Thymus (tissue), 11 donors: ENCODE results near the gene ALCAM. TPM values are rescaled to one million over a fixed set of nuclear protein-coding genes. Genes with fewer than 3 reads are reported as not detected.
"Not testable (repeated sequence)": the region's sequence is repeated elsewhere in the genome, so short reads cannot be mapped to it uniquely, and the experiment has no call there.

ENCODE experiments used
- DNase-seq, 9 donors: peaks; one replicate each; pipeline ENCODE4 v3.0.0-alpha.2; 2013; ENCODE audit warnings: low spot score in 9 of 9, low read depth in 6 of 9, missing footprints in 1 of 9
- H3K27ac ChIP-seq, 2 donors: one replicate each; pipeline ENCODE4 v1.5.1; 2013; ENCODE audit warnings: control low read depth in 1 of 2, low read depth in 1 of 2, low read length in 1 of 2, mild to moderate bottlenecking in 1 of 2, moderate library complexity in 1 of 2
- H3K27me3 ChIP-seq, 2 donors: one replicate each; pipeline ENCODE4 v1.5.1; 2013; ENCODE audit warnings: low read length in 1 of 2; ENCODE audit not compliant: control insufficient read depth in 2 of 2, insufficient read depth in 1 of 2
- H3K36me3 ChIP-seq, 2 donors: one replicate each; pipeline ENCODE4 v1.5.1; 2013; ENCODE audit warnings: low read length in 1 of 2, mild to moderate bottlenecking in 1 of 2, moderate library complexity in 1 of 2; ENCODE audit not compliant: control insufficient read depth in 2 of 2, insufficient read depth in 2 of 2
- H3K4me1 ChIP-seq, 2 donors: one replicate each; pipeline ENCODE4 v1.5.1; 2013; ENCODE audit warnings: low read length in 2 of 2; ENCODE audit not compliant: control insufficient read depth in 2 of 2, insufficient read depth in 2 of 2
- H3K4me3 ChIP-seq, 2 donors: one replicate each; pipeline ENCODE4 v1.5.1; 2013; ENCODE audit warnings: low read length in 2 of 2, control low read depth in 1 of 2, mild to moderate bottlenecking in 1 of 2
- H3K9me3 ChIP-seq, 2 donors: one replicate each; pipeline ENCODE4 v1.5.1; 2013; ENCODE audit warnings: low read length in 1 of 2, mild to moderate bottlenecking in 1 of 2; ENCODE audit not compliant: control insufficient read depth in 2 of 2, insufficient read depth in 1 of 2
- WGBS: extraction: QIAGEN DNeasy Blood & Tissue Kit; methylation state at CpG from one replicate; pipeline ENCODE4 v1.1.7; 2013; 5-methylcytosine and 5-hydroxymethylcytosine counted together
- polyA plus RNA-seq: library from polyadenylated mRNA; stranded (reverse); fragments of 200-250 nt; gene quantifications from one replicate; pipeline ENCODE4 v1.2.3, GENCODE V29; 2013
- total RNA-seq: library from RNA; stranded (reverse); fragments of 120-200 nt; gene quantifications from one replicate; pipeline ENCODE4 v1.2.4, GENCODE V29; 2013
- donor health status: healthy.

ALCAM gene
- total and polyA plus RNA-seq, 2 donors, result 28.4 to 38.3 TPM

DNA sequence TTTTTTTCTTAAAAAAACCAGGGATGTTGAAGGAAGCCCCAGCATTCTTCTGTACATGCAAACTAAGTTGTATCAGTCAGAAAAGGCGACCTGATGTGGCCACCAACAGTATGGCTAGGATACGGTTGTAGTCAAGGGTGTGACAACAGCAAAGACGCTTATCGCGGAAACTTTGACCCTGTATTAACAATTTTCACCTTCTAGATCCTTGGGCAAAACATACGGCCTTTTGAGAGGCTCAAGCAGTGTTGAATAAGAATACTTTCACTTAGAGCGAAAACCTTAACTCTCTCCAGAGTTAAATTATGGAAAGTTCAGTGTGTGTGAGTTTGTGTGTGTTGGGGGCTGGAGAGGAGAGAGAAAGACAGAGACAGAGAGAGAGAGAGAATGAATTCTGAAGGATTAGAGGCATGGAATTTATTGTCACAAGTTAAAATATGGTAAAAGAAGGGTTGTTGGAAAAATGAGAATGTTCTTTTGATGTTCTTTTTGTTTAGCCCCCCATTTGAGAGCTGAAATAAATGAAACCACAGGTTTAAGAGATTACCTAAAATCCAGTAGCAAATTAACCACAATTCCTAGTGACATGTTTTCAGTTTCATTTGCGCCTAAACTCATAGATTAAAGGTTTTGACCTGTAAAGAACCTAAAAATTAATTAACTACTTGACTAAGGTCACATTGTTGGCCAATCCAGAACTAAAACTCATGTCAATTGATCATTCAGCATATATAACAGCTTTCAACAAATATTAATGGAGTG, 9.2 kb downstream of the ALCAM start:
- H3K4me1 ChIP-seq, result no peaks in the 10 kb centered on the region
- DNase-seq, result no peak
- no peaks in the 10 kb centered on the region for H3K27me3 ChIP-seq
- no peaks in the 10 kb centered on the region for H3K9me3 ChIP-seq
- H3K27ac ChIP-seq, result no peak overlapping the region
- no peak overlapping the region for H3K4me3 ChIP-seq
- WGBS, result 92% methylated on average over 8 of the region's 8 CpGs
- no peaks in the 10 kb centered on the region for H3K36me3 ChIP-seq

DNA sequence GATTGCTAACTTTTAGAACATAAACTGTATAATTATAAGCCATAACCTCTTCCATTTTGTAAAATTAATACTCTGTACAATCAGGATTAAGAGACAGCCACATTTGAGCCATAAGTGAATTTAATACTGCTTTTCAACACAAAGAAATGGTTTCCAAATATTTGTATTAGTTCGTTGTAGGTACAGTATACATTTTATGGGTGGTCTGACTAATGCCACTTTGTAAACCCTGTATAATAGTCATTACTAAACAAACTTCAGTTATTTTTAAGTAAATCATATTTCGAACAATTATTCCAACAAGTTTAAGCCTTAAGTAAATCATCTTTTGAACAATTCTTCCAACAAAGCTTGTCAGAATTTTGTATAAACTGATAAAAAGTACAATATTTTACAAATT, 11.0 kb downstream of the ALCAM start:
- WGBS, result 95% methylated on average over 2 of the region's 2 CpGs
- no peak for DNase-seq
- Histone ChIP-seq H3K9me3 (no peaks in the 10 kb centered on the region), H3K4me3 (no peak overlapping the region), H3K36me3 (no peaks in the 10 kb centered on the region), H3K4me1 (no peaks in the 10 kb centered on the region), H3K27me3 (no peaks in the 10 kb centered on the region), H3K27ac (no peak overlapping the region)

DNA sequence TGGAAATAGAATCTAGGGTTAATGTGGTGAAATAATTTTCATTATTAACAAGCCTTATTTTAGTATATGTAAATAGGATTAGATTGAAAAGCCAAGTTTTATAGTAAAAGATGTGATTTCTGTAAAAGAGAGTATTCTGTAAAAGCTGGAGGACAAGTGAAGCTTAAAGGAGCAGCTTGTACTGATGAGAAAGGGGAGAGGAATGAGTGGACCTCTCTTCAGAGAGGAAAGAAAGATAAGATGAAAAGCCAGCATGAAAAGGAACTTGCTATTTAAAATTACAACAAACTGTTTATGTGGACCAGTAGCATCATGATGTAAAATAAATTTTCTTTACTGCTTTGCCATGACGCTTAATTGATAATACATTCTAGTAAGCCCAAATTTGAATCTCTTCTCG, 18.5 kb downstream of the ALCAM start:
- Histone ChIP-seq H3K27me3 (no peaks in the 10 kb centered on the region), H3K27ac (no peak overlapping the region), H3K4me3 (no peak overlapping the region), H3K9me3 (no peaks in the 10 kb centered on the region), H3K4me1 (no peaks in the 10 kb centered on the region), H3K36me3 (no peaks in the 10 kb centered on the region)
- WGBS, result 96% methylated on average over 2 of the region's 2 CpGs
- DNase-seq, result no peak

DNA sequence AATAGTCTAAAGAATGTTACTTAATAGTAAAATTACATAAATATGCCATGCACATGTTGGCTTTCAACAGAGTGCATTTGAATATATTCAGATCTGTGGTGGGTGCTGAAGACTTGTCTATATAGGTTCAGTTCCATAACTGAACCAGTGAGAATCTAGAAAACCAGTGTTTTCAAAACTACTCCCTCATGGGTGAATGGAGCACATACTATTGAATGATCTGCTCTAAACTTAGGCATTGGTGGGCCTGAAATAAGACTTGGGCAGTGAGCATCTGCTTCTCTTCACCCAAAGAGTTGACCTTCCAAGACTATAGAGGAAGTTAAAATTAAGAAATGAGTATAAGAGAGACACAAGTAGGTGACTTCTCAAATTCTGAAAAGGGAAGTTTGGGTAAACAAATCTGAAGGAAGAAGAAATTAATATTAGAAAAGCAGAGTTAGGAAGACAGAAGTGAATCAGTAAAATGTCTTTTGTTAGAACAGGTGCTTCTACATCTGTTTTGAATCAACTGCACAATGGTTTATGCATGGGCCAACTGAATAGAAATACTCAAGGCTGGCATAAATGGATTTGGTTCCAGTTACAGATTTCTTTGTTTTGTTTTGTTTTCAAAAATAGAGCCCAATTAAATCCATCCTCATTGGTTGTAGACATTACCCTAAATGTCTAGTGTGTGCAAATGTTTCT, 19.3 kb downstream of the ALCAM start:
- Histone ChIP-seq H3K27me3 (no peaks in the 10 kb centered on the region), H3K9me3 (no peaks in the 10 kb centered on the region), H3K4me3 (no peak overlapping the region), H3K36me3 (no peaks in the 10 kb centered on the region), H3K4me1 (no peaks in the 10 kb centered on the region), H3K27ac (no peak overlapping the region)
- no peak for DNase-seq

DNA sequence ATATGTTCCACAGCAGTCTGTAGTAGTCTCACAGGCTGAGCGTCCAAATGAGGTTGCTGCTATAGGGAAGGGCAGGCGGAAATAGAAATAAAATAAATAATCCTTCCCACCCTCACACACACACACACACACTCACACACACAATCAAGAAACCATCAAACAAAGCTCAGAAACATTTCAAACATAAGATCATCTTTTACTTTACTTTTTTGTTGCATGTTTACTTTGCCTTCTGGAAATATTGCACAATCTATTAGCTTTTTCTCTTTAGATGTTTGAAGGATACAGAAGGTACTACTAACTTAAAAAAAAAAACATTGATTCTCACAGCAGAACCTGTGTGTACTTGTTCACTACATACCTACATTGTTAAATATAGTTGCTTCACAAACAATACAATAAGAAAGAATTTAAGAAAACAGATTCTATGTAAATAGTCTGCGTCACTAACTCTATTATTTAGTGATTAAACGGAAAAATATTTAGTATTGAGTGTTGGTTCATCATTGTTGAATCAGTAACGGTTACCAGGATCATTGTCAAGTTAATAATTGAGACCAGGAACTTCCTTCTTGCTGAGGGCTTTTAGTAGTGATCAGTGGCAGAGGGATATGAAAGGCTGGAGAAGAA, 20.5 kb downstream of the ALCAM start:
- no peaks in the 10 kb centered on the region for H3K27me3 ChIP-seq
- H3K9me3 ChIP-seq, result no peaks in the 10 kb centered on the region
- WGBS, result 97% methylated on average over 5 of the region's 5 CpGs
- no peak overlapping the region for H3K27ac ChIP-seq
- no peak overlapping the region for H3K4me3 ChIP-seq
- DNase-seq, result no peak
- no peaks in the 10 kb centered on the region for H3K36me3 ChIP-seq
- no peaks in the 10 kb centered on the region for H3K4me1 ChIP-seq

DNA sequence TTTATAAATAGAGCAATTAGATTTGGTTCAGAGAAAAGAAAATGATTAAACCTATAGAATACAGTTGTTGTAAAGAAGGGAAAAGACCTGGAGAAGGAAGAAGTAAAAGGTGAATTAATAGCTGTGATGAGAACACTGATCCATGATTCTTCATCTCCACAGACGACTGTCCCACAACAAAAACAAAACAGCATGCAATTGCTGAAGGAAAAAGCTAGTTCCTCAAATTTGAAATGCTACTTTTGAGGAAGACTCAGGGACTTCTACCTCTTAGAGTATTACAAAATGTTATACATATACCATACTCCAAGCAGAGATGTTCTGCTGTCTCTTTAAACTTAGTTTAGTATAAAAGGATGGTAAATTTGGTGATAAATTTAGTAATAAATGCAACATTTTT, 21.5 kb downstream of the ALCAM start:
- H3K4me1 ChIP-seq, result no peaks in the 10 kb centered on the region
- 35% methylated on average over 1 of the region's 1 CpG for WGBS
- no peak overlapping the region for H3K4me3 ChIP-seq
- no peaks in the 10 kb centered on the region for H3K36me3 ChIP-seq
- no peak for DNase-seq
- no peak overlapping the region for H3K27ac ChIP-seq
- H3K27me3 ChIP-seq, result no peaks in the 10 kb centered on the region
- no peaks in the 10 kb centered on the region for H3K9me3 ChIP-seq

DNA sequence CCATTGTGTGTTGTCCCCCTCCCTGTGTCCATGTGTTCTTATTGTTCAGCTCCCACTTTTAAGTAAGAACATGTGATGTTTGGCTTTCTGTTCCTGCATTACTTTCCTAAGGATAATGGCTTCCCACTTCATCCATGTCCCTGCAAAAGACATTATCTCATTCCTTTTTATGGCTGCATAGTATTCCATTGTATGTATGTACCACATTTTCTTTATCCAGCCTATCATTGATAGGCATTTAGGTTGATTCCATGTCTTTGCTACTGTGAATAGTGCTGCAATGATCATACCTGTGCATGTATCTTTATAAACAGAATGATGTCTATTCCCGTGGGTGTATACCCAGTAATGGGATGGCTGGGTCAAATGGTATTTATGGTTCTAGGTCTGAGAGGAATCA, 23.1 kb downstream of the ALCAM start:
- 98% methylated on average over 1 of the region's 1 CpG for WGBS
- not testable (repeated sequence) for H3K27me3 ChIP-seq, H3K4me3 ChIP-seq, H3K4me1 ChIP-seq, H3K36me3 ChIP-seq, H3K27ac ChIP-seq, H3K9me3 ChIP-seq, DNase-seq

DNA sequence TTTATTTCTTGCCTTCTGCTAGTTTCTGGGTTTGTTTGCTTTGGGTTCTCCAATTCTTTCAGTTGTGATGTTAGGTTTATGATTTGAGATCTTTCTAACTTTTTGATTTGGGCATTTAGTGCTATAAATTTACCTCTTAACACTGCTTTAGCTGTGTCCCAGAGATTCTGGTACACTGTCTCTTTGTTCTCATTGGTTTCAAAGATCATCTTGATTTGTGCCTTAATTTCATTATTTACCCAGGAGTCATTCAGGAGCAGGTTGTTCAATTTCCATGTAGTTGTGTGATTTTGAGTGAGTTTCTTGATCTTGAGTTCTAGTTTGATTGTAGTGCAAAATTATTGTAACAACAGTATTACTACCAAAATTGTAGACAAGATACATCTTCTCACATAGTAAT, 25.9 kb downstream of the ALCAM start:
- DNase-seq, H3K27ac ChIP-seq, H3K36me3 ChIP-seq, H3K9me3 ChIP-seq, H3K27me3 ChIP-seq, H3K4me3 ChIP-seq, H3K4me1 ChIP-seq: not testable (repeated sequence)

DNA sequence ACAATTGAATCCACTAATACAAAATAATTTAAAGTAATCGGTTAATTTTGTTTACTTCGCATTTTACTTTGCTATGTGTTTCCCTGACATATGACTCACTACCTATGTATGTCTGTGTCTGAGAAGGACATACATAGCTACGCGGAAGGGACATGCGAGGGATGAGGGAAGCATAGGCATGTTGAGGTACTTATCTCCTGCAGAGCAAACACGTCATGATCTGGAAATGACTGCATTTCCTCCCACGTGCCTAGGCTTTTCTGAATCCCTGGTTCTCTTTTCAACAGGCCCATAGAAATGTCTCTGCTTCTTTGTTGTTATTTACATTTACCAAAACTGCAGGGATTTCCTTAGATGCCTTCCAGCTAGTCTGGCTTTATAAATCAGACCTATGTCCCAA, 27.5 kb downstream of the ALCAM start:
- WGBS, result 96% methylated on average over 7 of the region's 7 CpGs
- Histone ChIP-seq H3K36me3 (no peaks in the 10 kb centered on the region), H3K27me3 (no peaks in the 10 kb centered on the region), H3K9me3 (no peaks in the 10 kb centered on the region), H3K4me1 (no peaks in the 10 kb centered on the region), H3K27ac (no peak overlapping the region), H3K4me3 (no peak overlapping the region)
- no peak for DNase-seq
